ENCODE data around the gene FCER2.

FCER2 gene

DNA sequence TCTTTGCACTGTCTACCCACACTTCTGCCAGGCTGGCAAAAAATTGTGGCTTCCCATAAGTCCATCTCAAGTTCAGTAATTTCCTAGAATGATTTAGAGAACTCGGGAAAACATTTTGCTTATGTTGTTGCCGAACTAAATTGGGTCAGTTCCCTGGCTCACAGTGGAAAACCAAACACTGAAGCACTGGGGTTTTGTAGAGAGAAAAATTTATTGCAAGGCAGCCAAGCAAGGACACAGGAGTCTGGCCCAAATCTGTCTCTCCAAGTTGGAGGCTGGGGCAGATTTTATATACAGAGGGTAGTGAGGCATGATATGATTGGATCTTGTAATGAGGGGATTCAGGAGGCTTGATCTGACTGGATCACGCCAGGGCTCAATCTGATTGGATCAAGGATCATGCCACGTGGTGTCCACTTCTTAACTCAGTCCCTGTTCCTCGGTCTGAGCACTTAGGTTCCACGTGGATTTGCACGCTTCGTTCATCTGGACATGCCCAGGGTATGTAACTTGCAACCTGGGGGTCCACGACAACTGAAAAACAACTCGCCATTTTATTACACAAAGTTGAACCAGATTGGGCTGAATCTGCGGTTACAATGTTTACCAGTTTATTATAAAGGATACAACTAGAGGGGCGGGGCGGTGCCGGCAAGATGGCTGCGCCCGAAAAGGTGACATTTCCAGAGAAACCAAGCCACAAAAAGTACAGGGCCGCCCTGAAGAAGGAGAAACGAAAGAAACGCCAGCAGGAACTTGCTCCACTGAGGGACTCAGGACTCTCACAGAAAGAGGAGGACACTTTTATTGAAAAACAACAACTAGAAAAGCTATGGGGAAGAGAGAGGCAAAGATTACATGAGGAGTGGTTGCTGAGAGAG, 38.1 kb upstream of the FCER2 start:
- no peak for DNase-seq (ENCODE audit: low read depth)

GRCh38 chr19:7739211-7739755, 37.4 kb upstream of the FCER2 start:
- no peak for DNase-seq (ENCODE audit: low read depth)
- H3K4me3 ChIP-seq (ENCODE audit: control insufficient read depth, low read depth, low read length) = no peak overlapping the region
- TF ChIP-seq, protein P1, sequence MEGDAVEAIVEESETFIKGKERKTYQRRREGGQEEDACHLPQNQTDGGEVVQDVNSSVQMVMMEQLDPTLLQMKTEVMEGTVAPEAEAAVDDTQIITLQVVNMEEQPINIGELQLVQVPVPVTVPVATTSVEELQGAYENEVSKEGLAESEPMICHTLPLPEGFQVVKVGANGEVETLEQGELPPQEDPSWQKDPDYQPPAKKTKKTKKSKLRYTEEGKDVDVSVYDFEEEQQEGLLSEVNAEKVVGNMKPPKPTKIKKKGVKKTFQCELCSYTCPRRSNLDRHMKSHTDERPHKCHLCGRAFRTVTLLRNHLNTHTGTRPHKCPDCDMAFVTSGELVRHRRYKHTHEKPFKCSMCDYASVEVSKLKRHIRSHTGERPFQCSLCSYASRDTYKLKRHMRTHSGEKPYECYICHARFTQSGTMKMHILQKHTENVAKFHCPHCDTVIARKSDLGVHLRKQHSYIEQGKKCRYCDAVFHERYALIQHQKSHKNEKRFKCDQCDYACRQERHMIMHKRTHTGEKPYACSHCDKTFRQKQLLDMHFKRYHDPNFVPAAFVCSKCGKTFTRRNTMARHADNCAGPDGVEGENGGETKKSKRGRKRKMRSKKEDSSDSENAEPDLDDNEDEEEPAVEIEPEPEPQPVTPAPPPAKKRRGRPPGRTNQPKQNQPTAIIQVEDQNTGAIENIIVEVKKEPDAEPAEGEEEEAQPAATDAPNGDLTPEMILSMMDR (IDR thresholded peaks at IDR 0.05; ENCODE audit: control insufficient read depth, insufficient read depth, low read depth, low read length, missing control alignments) = no peak

More for the DNA sequence above, 38.1 kb upstream of the FCER2 start:
- H3K4me3 ChIP-seq (ENCODE audit: control insufficient read depth, low read depth, low read length) = no peak overlapping the region
- TF ChIP-seq, protein P1 (IDR thresholded peaks at IDR 0.05; ENCODE audit: control insufficient read depth, insufficient read depth, low read depth, low read length, missing control alignments) = no peak

DNA sequence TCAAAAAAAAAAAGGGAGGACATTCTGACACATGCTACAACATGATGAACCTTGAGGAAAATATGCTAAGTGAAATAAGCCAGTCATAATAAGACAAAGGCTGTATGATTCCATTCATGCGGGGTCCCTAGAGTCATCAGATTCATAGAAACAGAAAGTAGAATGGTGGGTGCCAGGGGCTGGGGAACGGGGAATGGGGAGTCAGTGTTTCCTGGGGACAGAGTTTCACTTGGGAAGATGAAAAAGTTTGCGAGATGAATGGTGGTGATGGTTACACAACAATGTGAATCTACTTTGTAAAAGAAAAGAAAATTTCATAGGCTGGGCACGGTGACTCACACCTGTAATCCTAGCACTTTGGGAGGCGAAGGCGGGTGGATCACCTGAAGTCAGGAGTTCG, 36.1 kb upstream of the FCER2 start:
- no peak for DNase-seq (ENCODE audit: low read depth)
- H3K4me3 ChIP-seq (ENCODE audit: control insufficient read depth, low read depth, low read length) = no peak overlapping the region
- TF ChIP-seq, protein P1 (IDR thresholded peaks at IDR 0.05; ENCODE audit: control insufficient read depth, insufficient read depth, low read depth, low read length, missing control alignments) = no peak

DNA sequence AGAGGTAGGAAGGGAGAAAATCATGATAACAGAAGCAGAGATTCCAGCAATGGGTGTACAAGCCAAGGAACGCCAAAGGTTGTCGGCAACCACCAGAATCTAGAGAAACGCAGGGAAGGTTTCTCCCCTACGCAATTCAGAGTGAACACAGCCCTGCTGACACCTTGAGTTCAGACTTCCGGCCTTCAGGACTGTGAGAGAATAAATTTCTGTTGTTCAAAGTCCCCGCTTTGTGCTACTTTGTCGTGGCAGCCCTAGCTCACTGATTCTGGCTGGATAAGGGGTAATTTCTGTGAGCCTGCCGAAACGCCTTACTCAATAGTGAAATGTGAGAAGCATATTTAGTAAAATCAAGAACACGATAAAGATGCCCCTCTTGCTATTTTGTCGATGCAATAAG, 35.3 kb upstream of the FCER2 start:
- TF ChIP-seq, protein P1 (IDR thresholded peaks at IDR 0.05; ENCODE audit: control insufficient read depth, insufficient read depth, low read depth, low read length, missing control alignments) = no peak
- DNase-seq (ENCODE audit: low read depth) = no peak
- no peak overlapping the region for H3K4me3 ChIP-seq (ENCODE audit: control insufficient read depth, low read depth, low read length)

GRCh38 chr19:7736148-7736547, 34.2 kb upstream of the FCER2 start:
- no peak overlapping the region for H3K4me3 ChIP-seq (ENCODE audit: control insufficient read depth, low read depth, low read length)
- TF ChIP-seq, protein P1 (IDR thresholded peaks at IDR 0.05; ENCODE audit: control insufficient read depth, insufficient read depth, low read depth, low read length, missing control alignments) = no peak
- no peak for DNase-seq (ENCODE audit: low read depth)

- H3K4me3 ChIP-seq (ENCODE audit: control insufficient read depth, low read depth, low read length) = no peak overlapping the region
- peak; percentile 1 for DNase-seq (ENCODE audit: low read depth)
- TF ChIP-seq, protein P1 (IDR thresholded peaks at IDR 0.05; ENCODE audit: control insufficient read depth, insufficient read depth, low read depth, low read length, missing control alignments) = no peak
Observed at GRCh38 chr19:7734220-7735203, 32.6 kb upstream of the FCER2 start.
